Measurements from ENCODE around the gene C1orf74.
A peak's percentile ranks its signal among the peaks of the same experiment; 100 is the strongest.

The C1orf74 gene

DNA sequence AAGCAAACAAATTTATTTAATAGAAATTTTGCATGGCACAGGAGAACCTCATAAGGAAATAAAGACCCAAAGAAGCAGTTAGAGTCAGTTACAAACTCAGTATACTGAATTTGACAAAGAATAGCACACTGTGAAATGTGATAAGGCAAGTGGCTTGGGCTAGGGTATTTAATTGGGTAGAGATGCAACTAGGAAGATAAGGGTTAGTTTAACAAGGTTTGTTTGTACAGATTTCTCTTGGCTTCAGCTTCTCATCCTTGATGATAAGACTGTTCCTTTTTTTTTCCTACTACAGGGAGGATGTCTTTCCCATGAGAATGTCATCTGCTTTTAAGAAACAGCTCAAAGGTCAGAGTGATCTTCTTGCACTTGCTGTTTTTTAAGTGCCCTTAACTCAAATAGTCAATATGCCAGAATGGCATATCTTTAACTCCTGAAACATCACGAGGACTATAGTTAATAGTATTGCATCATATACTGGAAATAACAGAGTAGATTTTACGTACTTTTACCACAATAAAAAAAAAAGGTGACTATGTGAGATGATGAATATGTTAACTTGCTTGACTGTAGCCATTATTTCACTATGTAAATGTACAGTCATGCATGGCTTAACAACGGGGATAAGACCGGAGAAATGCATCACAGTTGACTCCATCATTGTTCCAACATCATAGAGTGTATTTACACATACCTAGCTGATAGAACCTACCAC, 37.8 kb downstream of the C1orf74 start:
- Histone ChIP-seq H4K8ac (ENCODE audit: low read length) (no peak overlapping the region), H3K9ac (ENCODE audit: low read length) (no peak overlapping the region), H2AK5ac (ENCODE audit: low read length, severe bottlenecking) (no peak overlapping the region), H3K4me3 (ENCODE audit: insufficient read depth in 1 of 2, low read depth in 1 of 2, low read length in 2 of 2) (no peak overlapping the region), H2AFZ (ENCODE audit: low read depth, low read length) (no peak overlapping the region), H2BK5ac (ENCODE audit: low read depth, low read length, poor library complexity, severe bottlenecking) (no peak overlapping the region), H3K79me1 (replicated peaks; ENCODE audit: low read length, poor library complexity, severe bottlenecking) (no peaks in the 10 kb centered on the region), H2BK15ac (ENCODE audit: low read depth, poor library complexity, severe bottlenecking) (no peak overlapping the region), H3K4ac (ENCODE audit: low read depth in 1 of 2, low read length in 2 of 2) (no peak overlapping the region), H2BK120ac (ENCODE audit: low read depth, low read length) (no peak overlapping the region), H3K14ac (ENCODE audit: low read length in 2 of 2) (no peak overlapping the region), H4K91ac (ENCODE audit: low read length) (no peak overlapping the region), H2BK12ac (ENCODE audit: low read length in 2 of 2) (no peak overlapping the region), H3K4me1 (ENCODE audit: control insufficient read depth, insufficient read depth, low read depth, low read length) (peaks cover 18% of the 10 kb centered on the region), H3K4me2 (ENCODE audit: low read length, poor library complexity, severe bottlenecking) (no peak overlapping the region), H3K27me3 (ENCODE audit: control insufficient read depth in 1 of 2, insufficient read depth in 1 of 2, low read length in 2 of 2) (no peaks in the 10 kb centered on the region), H3K27ac (ENCODE audit: low read length, poor library complexity, severe bottlenecking) (no peak overlapping the region), H3K18ac (ENCODE audit: low read depth in 1 of 2, low read length in 2 of 2) (no peak overlapping the region), H3K9me3 (ENCODE audit: control insufficient read depth, low read length) (no peaks in the 10 kb centered on the region), H3K23ac (ENCODE audit: low read length in 2 of 2) (no peak overlapping the region), H3K36me3 (ENCODE audit: control insufficient read depth in 1 of 2, insufficient read depth in 2 of 2, low read depth in 1 of 2, low read length in 2 of 2) (no peaks in the 10 kb centered on the region)
- WGBS = 98% methylated on average over 2 of the region's 4 CpGs
- no peak for DNase-seq

- peak overlapping the region; percentile 88 for H3K9ac ChIP-seq (ENCODE audit: low read length)
- no peak overlapping the region for H2AFZ ChIP-seq (ENCODE audit: low read depth, low read length)
- no peaks in the 10 kb centered on the region for H3K36me3 ChIP-seq (ENCODE audit: control insufficient read depth in 1 of 2, insufficient read depth in 2 of 2, low read depth in 1 of 2, low read length in 2 of 2)
- H3K4me3 ChIP-seq (ENCODE audit: insufficient read depth in 1 of 2, low read depth in 1 of 2, low read length in 2 of 2) = peak overlapping the region in 1 of 2 experiments; percentile 70
- no peaks in the 10 kb centered on the region for H3K9me3 ChIP-seq (ENCODE audit: control insufficient read depth, low read length)
- DNase-seq = no peak
- no peaks in the 10 kb centered on the region for H3K79me1 ChIP-seq (replicated peaks; ENCODE audit: low read length, poor library complexity, severe bottlenecking)
- H2BK12ac ChIP-seq (ENCODE audit: low read length in 2 of 2) = no peak overlapping the region
- H3K18ac ChIP-seq (ENCODE audit: low read depth in 1 of 2, low read length in 2 of 2) = no peak overlapping the region
- WGBS = 82% methylated on average over 2 of the region's 2 CpGs
- no peak overlapping the region for H3K27ac ChIP-seq (ENCODE audit: low read length, poor library complexity, severe bottlenecking)
- H3K4me1 ChIP-seq (ENCODE audit: control insufficient read depth, insufficient read depth, low read depth, low read length) = peaks cover 15% of the 10 kb centered on the region
- H2AK5ac ChIP-seq (ENCODE audit: low read length, severe bottlenecking) = no peak overlapping the region
- H3K14ac ChIP-seq (ENCODE audit: low read length in 2 of 2) = no peak overlapping the region
- H2BK120ac ChIP-seq (ENCODE audit: low read depth, low read length) = no peak overlapping the region
- no peak overlapping the region for H3K23ac ChIP-seq (ENCODE audit: low read length in 2 of 2)
- no peaks in the 10 kb centered on the region for H3K27me3 ChIP-seq (ENCODE audit: control insufficient read depth in 1 of 2, insufficient read depth in 1 of 2, low read length in 2 of 2)
- no peak overlapping the region for H2BK15ac ChIP-seq (ENCODE audit: low read depth, poor library complexity, severe bottlenecking)
- H4K91ac ChIP-seq (ENCODE audit: low read length) = no peak overlapping the region
- no peak overlapping the region for H4K8ac ChIP-seq (ENCODE audit: low read length)
- no peak overlapping the region for H2BK5ac ChIP-seq (ENCODE audit: low read depth, low read length, poor library complexity, severe bottlenecking)
- H3K4ac ChIP-seq (ENCODE audit: low read depth in 1 of 2, low read length in 2 of 2) = no peak overlapping the region
- no peak overlapping the region for H3K4me2 ChIP-seq (ENCODE audit: low read length, poor library complexity, severe bottlenecking)
These were observed 41.2 kb downstream of the C1orf74 start for GRCh38 chr1:209743145-209743482.

- H2BK120ac ChIP-seq (ENCODE audit: low read depth, low read length) = no peak overlapping the region
These were observed 41.8 kb downstream of the C1orf74 start for GRCh38 chr1:209742409-209743144.

GRCh38 chr1:209741889-209742288, 42.5 kb downstream of the C1orf74 start:
- peak overlapping the region; percentile 1 for H2AK5ac ChIP-seq (ENCODE audit: low read length, severe bottlenecking)
- 52% methylated on average over 2 of the region's 2 CpGs for WGBS
- H3K4me2 ChIP-seq (ENCODE audit: low read length, poor library complexity, severe bottlenecking) = no peak overlapping the region

More at GRCh38 chr1:209742409-209743144, 41.8 kb downstream of the C1orf74 start:
- H3K4me1 ChIP-seq (ENCODE audit: control insufficient read depth, insufficient read depth, low read depth, low read length) = peaks cover 9% of the 10 kb centered on the region
- no peak overlapping the region for H2AFZ ChIP-seq (ENCODE audit: low read depth, low read length)
- no peak overlapping the region for H3K18ac ChIP-seq (ENCODE audit: low read depth in 1 of 2, low read length in 2 of 2)
- WGBS = 66% methylated on average over 8 of the region's 8 CpGs
- H2AK5ac ChIP-seq (ENCODE audit: low read length, severe bottlenecking) = no peak overlapping the region
- peak overlapping the region; percentile 88 for H3K9ac ChIP-seq (ENCODE audit: low read length)
- H4K8ac ChIP-seq (ENCODE audit: low read length) = no peak overlapping the region
- H2BK5ac ChIP-seq (ENCODE audit: low read depth, low read length, poor library complexity, severe bottlenecking) = no peak overlapping the region
- no peak overlapping the region for H2BK12ac ChIP-seq (ENCODE audit: low read length in 2 of 2)
- DNase-seq = peak; percentile 53
- H3K27me3 ChIP-seq (ENCODE audit: control insufficient read depth in 1 of 2, insufficient read depth in 1 of 2, low read length in 2 of 2) = no peaks in the 10 kb centered on the region
- H3K14ac ChIP-seq (ENCODE audit: low read length in 2 of 2) = no peak overlapping the region
- H3K4me3 ChIP-seq (ENCODE audit: insufficient read depth in 1 of 2, low read depth in 1 of 2, low read length in 2 of 2) = peak overlapping the region in 1 of 2 experiments; percentile 70
- H3K27ac ChIP-seq (ENCODE audit: low read length, poor library complexity, severe bottlenecking) = no peak overlapping the region
- H4K91ac ChIP-seq (ENCODE audit: low read length) = no peak overlapping the region
- no peaks in the 10 kb centered on the region for H3K9me3 ChIP-seq (ENCODE audit: control insufficient read depth, low read length)
- peak overlapping the region; percentile 51 for H3K4me2 ChIP-seq (ENCODE audit: low read length, poor library complexity, severe bottlenecking)
- H2BK15ac ChIP-seq (ENCODE audit: low read depth, poor library complexity, severe bottlenecking) = no peak overlapping the region
- H3K4ac ChIP-seq (ENCODE audit: low read depth in 1 of 2, low read length in 2 of 2) = no peak overlapping the region
- H3K23ac ChIP-seq (ENCODE audit: low read length in 2 of 2) = no peak overlapping the region
- no peaks in the 10 kb centered on the region for H3K79me1 ChIP-seq (replicated peaks; ENCODE audit: low read length, poor library complexity, severe bottlenecking)
- H3K36me3 ChIP-seq (ENCODE audit: control insufficient read depth in 1 of 2, insufficient read depth in 2 of 2, low read depth in 1 of 2, low read length in 2 of 2) = no peaks in the 10 kb centered on the region

More at GRCh38 chr1:209741889-209742288, 42.5 kb downstream of the C1orf74 start:
- peaks cover 7% of the 10 kb centered on the region for H3K4me1 ChIP-seq (ENCODE audit: control insufficient read depth, insufficient read depth, low read depth, low read length)
- no peaks in the 10 kb centered on the region for H3K36me3 ChIP-seq (ENCODE audit: control insufficient read depth in 1 of 2, insufficient read depth in 2 of 2, low read depth in 1 of 2, low read length in 2 of 2)
- H4K8ac ChIP-seq (ENCODE audit: low read length) = no peak overlapping the region
- peak overlapping the region; percentile 88 for H3K9ac ChIP-seq (ENCODE audit: low read length)
- no peak overlapping the region for H2AFZ ChIP-seq (ENCODE audit: low read depth, low read length)
- H3K14ac ChIP-seq (ENCODE audit: low read length in 2 of 2) = no peak overlapping the region
- H2BK120ac ChIP-seq (ENCODE audit: low read depth, low read length) = no peak overlapping the region
- no peak overlapping the region for H3K4ac ChIP-seq (ENCODE audit: low read depth in 1 of 2, low read length in 2 of 2)
- no peaks in the 10 kb centered on the region for H3K79me1 ChIP-seq (replicated peaks; ENCODE audit: low read length, poor library complexity, severe bottlenecking)
- no peak overlapping the region for H3K23ac ChIP-seq (ENCODE audit: low read length in 2 of 2)
- no peak overlapping the region for H4K91ac ChIP-seq (ENCODE audit: low read length)
- H3K4me3 ChIP-seq (ENCODE audit: insufficient read depth in 1 of 2, low read depth in 1 of 2, low read length in 2 of 2) = peak overlapping the region in 1 of 2 experiments; percentile 70
- H2BK12ac ChIP-seq (ENCODE audit: low read length in 2 of 2) = no peak overlapping the region
- H3K9me3 ChIP-seq (ENCODE audit: control insufficient read depth, low read length) = no peaks in the 10 kb centered on the region
- H3K27ac ChIP-seq (ENCODE audit: low read length, poor library complexity, severe bottlenecking) = no peak overlapping the region
- no peak overlapping the region for H3K18ac ChIP-seq (ENCODE audit: low read depth in 1 of 2, low read length in 2 of 2)
- H3K27me3 ChIP-seq (ENCODE audit: control insufficient read depth in 1 of 2, insufficient read depth in 1 of 2, low read length in 2 of 2) = peaks cover 0 to 6% of the 10 kb centered on the region in 2 experiments
- DNase-seq = no peak
- no peak overlapping the region for H2BK15ac ChIP-seq (ENCODE audit: low read depth, poor library complexity, severe bottlenecking)
- H2BK5ac ChIP-seq (ENCODE audit: low read depth, low read length, poor library complexity, severe bottlenecking) = no peak overlapping the region
